ENCODE data around the gene SURF6. TPM values are rescaled to one million over a fixed set of nuclear protein-coding genes. Genes with fewer than 3 reads are reported as not detected.

SURF6 gene
- total RNA-seq, 1 experiment from 2014 or later: 56.3 TPM

DNA sequence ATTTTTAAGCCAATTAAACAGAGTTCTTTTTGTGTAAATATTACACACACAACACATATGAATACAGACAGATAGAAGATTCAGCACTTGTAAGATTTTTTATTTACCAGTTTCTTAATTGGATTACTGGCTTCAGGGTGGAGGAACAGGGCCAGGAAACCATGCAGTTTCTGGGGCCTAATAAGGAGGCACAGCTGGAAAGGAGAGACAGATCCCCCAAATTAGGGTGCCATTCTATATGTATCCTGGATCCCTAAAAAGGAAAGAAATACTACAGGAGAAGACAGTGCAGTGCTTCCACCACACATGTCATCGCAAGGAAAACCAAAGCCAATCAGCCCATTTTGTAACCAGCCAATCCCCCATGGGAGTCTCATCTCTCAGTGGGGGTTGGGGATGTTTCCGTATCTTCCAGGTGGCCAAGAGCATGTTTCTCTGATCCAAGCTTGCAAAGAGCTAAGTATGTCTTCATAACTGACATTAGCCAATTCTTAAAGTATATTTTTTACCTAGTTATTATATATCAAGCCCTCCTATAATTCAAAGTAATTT, 45.2 kb downstream of the SURF6 start:
- H3K9ac ChIP-seq (ENCODE audit: extremely low read depth, insufficient read length, low read length): no peak overlapping the region
- TF ChIP-seq CTCF (conservative IDR thresholded peaks at IDR 0.05): no peak
- Mint-ChIP-seq H3K4me3 (no peak overlapping the region), H3K36me3 (ENCODE audit: insufficient read depth in 1 of 3, low read depth in 3 of 3) (peaks cover 4 to 9% (median 7%) of the 10 kb centered on the region in 3 experiments; a peak in 4 of 7 replicates), H3K4me1 (no peaks in the 10 kb centered on the region), H3K9me3 (peaks cover 70 to 79% of the 10 kb centered on the region in 2 experiments), H3K27me3 (ENCODE audit: low read depth) (peaks cover 31% of the 10 kb centered on the region), H3K27ac (no peak overlapping the region)
- no peak overlapping the region for H2AFZ ChIP-seq (ENCODE audit: low read length)
- no peak overlapping the region for H2AK5ac ChIP-seq (ENCODE audit: insufficient read length, low read length)
- no peak for DNase-seq
- H3K79me2 ChIP-seq (ENCODE audit: insufficient read depth, low read length): no peaks in the 10 kb centered on the region
- no peaks in the 10 kb centered on the region for H3K79me1 ChIP-seq (ENCODE audit: insufficient read depth, low read depth, low read length, poor library complexity, severe bottlenecking)
- H2BK15ac ChIP-seq (ENCODE audit: low read depth, low read length): no peak overlapping the region
- no peak overlapping the region for H3K4ac ChIP-seq (ENCODE audit: low read depth, low read length)
- H3T11ph ChIP-seq (ENCODE audit: low read length): no peak overlapping the region
- H2BK12ac ChIP-seq (ENCODE audit: insufficient read length, low read depth, low read length): no peak overlapping the region
- no peaks in the 10 kb centered on the region for H4K20me1 ChIP-seq (ENCODE audit: control insufficient read depth, insufficient read depth, insufficient read length)
- H3K27me3 ChIP-seq (ENCODE audit: insufficient read depth, low read length): no peaks in the 10 kb centered on the region
- WGBS (ENCODE audit: extremely low coverage, insufficient read length, low lambda C conversion rate): no CpG with 5 or more reads among the region's 2 CpGs
- no peak overlapping the region for H3K27ac ChIP-seq (ENCODE audit: insufficient read length, low read depth, low read length)
- H3K56ac ChIP-seq (ENCODE audit: insufficient read length, low read depth, low read length): no peak overlapping the region
- no peak overlapping the region for H3K14ac ChIP-seq (ENCODE audit: insufficient read depth, low read length)
- no peak overlapping the region for H3K23ac ChIP-seq (ENCODE audit: insufficient read length, low read depth, low read length)
- H2BK120ac ChIP-seq (ENCODE audit: low read depth, low read length, poor library complexity, severe bottlenecking): no peak overlapping the region
- H3K4me1 ChIP-seq (ENCODE audit: insufficient read depth, low read length): no peaks in the 10 kb centered on the region
- H3K4me2 ChIP-seq (ENCODE audit: insufficient read depth, insufficient read length, low read length): no peak overlapping the region
- H3K9me3 ChIP-seq (ENCODE audit: control insufficient read depth, low read depth, low read length): peaks cover 9% of the 10 kb centered on the region
- no peak overlapping the region for H2BK5ac ChIP-seq (ENCODE audit: insufficient read length, low read length)
- no peak overlapping the region for H4K5ac ChIP-seq (ENCODE audit: insufficient read length, low read depth, low read length)
- no peak overlapping the region for H4K8ac ChIP-seq (replicated peaks; ENCODE audit: insufficient read length, low read depth, low read length)
- no peak overlapping the region for H4K91ac ChIP-seq (ENCODE audit: insufficient read length, low read depth, low read length)
- H2BK20ac ChIP-seq (ENCODE audit: low read depth, low read length, poor library complexity, severe bottlenecking): no peak overlapping the region
- H3K23me2 ChIP-seq (ENCODE audit: insufficient read length, low read depth, low read length, poor library complexity, severe bottlenecking): no peaks in the 10 kb centered on the region
- H3K18ac ChIP-seq (ENCODE audit: insufficient read length, low read depth, low read length): no peak overlapping the region

All from H9 (cell line).